H9 (cell line): Measurements from ENCODE around the gene PPM1J. TPM values are rescaled to one million over a fixed set of nuclear protein-coding genes. Genes with fewer than 3 reads are reported as not detected.

Experiments used
- DNase-seq: peaks from one replicate; pipeline ENCODE4 v3.0.0-alpha.2; 2017
- H2AFZ ChIP-seq: one replicate; pipeline ENCODE4 v1.6.1; 2013; ENCODE audit warnings: mild to moderate bottlenecking, low read length, control low read depth, moderate library complexity
- H2AK5ac ChIP-seq: 2 replicates; pipeline ENCODE4 v1.6.1; 2013; ENCODE audit warnings: low read length, control low read depth, mixed read lengths; ENCODE audit not compliant: insufficient read length
- H2BK120ac ChIP-seq: one replicate; pipeline ENCODE4 v1.6.1; 2013; ENCODE audit warnings: low read depth, mild to moderate bottlenecking, low read length, control low read depth, inconsistent platforms; ENCODE audit not compliant: poor library complexity, severe bottlenecking
- H2BK12ac ChIP-seq: 2 replicates; pipeline ENCODE4 v1.6.1; 2013; ENCODE audit warnings: low read length, control low read depth, mixed read lengths, low read depth; ENCODE audit not compliant: insufficient read length
- H2BK15ac ChIP-seq: 2 replicates; pipeline ENCODE4 v1.6.1; 2013; ENCODE audit warnings: low read depth, low read length, control low read depth
- H2BK20ac ChIP-seq: one replicate; pipeline ENCODE4 v1.6.1; 2013; ENCODE audit warnings: low read depth, mild to moderate bottlenecking, low read length, control low read depth, inconsistent platforms; ENCODE audit not compliant: poor library complexity, severe bottlenecking
- H2BK5ac ChIP-seq: 2 replicates; pipeline ENCODE4 v1.6.1; 2013; ENCODE audit warnings: low read length, control low read depth, mixed read lengths; ENCODE audit not compliant: insufficient read length
- H3K14ac ChIP-seq: 2 replicates; pipeline ENCODE4 v1.6.1; 2013; ENCODE audit warnings: low read length, control low read depth; ENCODE audit not compliant: insufficient read depth
- H3K18ac ChIP-seq: 2 replicates; pipeline ENCODE4 v1.6.1; 2013; ENCODE audit warnings: low read depth, mild to moderate bottlenecking, mixed read lengths, low read length, control low read depth; ENCODE audit not compliant: insufficient read length
- H3K23ac ChIP-seq: 2 replicates; pipeline ENCODE4 v1.6.1; 2013; ENCODE audit warnings: low read length, control low read depth, mixed read lengths, low read depth; ENCODE audit not compliant: insufficient read length
- H3K23me2 ChIP-seq: 2 replicates; pipeline ENCODE4 v1.6.1; 2013; ENCODE audit warnings: low read depth, mild to moderate bottlenecking, mixed read lengths, low read length, control low read depth; ENCODE audit not compliant: insufficient read length, poor library complexity, severe bottlenecking
- H3K27ac ChIP-seq: 2 replicates; pipeline ENCODE4 v1.5.1; 2013; ENCODE audit warnings: low read length, control low read depth, mixed read lengths, low read depth; ENCODE audit not compliant: insufficient read length
- H3K27me3 ChIP-seq: 2 replicates; pipeline ENCODE4 v1.6.1; 2013; ENCODE audit warnings: low read length, control low read depth, inconsistent platforms; ENCODE audit not compliant: insufficient read depth
- H3K4ac ChIP-seq: 2 replicates; pipeline ENCODE4 v1.6.1; 2013; ENCODE audit warnings: low read depth, mild to moderate bottlenecking, control low read depth, inconsistent platforms, low read length, moderate library complexity
- H3K4me1 ChIP-seq: 2 replicates; pipeline ENCODE4 v1.6.1; 2013; ENCODE audit warnings: low read length, control low read depth, inconsistent platforms; ENCODE audit not compliant: insufficient read depth
- H3K4me2 ChIP-seq: 2 replicates; pipeline ENCODE4 v1.6.1; 2013; ENCODE audit warnings: low read length, control low read depth, mixed read lengths; ENCODE audit not compliant: insufficient read length, insufficient read depth
- H3K56ac ChIP-seq: 2 replicates; pipeline ENCODE4 v1.6.1; 2013; ENCODE audit warnings: low read depth, mild to moderate bottlenecking, mixed read lengths, low read length, control low read depth; ENCODE audit not compliant: insufficient read length
- H3K79me1 ChIP-seq: 2 replicates; pipeline ENCODE4 v1.6.1; 2013; ENCODE audit warnings: low read depth, mild to moderate bottlenecking, moderate library complexity, low read length, control low read depth, inconsistent platforms; ENCODE audit not compliant: insufficient read depth, poor library complexity, severe bottlenecking
- H3K79me2 ChIP-seq: 2 replicates; pipeline ENCODE4 v1.6.1; 2013; ENCODE audit warnings: low read length, control low read depth, inconsistent platforms; ENCODE audit not compliant: insufficient read depth
- H3K9ac ChIP-seq: 2 replicates; pipeline ENCODE4 v1.6.1; 2013; ENCODE audit warnings: low read length, control low read depth, mixed read lengths; ENCODE audit not compliant: insufficient read length; ENCODE audit errors: extremely low read depth
- H3K9me3 ChIP-seq: one replicate; pipeline ENCODE4 v1.6.1; 2013; ENCODE audit warnings: low read depth, low read length, inconsistent platforms; ENCODE audit not compliant: control insufficient read depth
- H3T11ph ChIP-seq: one replicate; pipeline ENCODE4 v1.6.1; 2013; ENCODE audit warnings: mild to moderate bottlenecking, low read length, control low read depth, inconsistent platforms
- H4K20me1 ChIP-seq: one replicate; pipeline ENCODE4 v1.6.1; 2013; ENCODE audit not compliant: control insufficient read depth, insufficient read length, insufficient read depth
- H4K5ac ChIP-seq: 2 replicates; pipeline ENCODE4 v1.6.1; 2013; ENCODE audit warnings: low read depth, mild to moderate bottlenecking, mixed read lengths, low read length, control low read depth; ENCODE audit not compliant: insufficient read length
- H4K8ac ChIP-seq: replicated peaks from 2 replicates; pipeline ENCODE4 v1.6.1; 2013; ENCODE audit warnings: low read length, control low read depth, mixed read lengths, low read depth; ENCODE audit not compliant: insufficient read length
- H4K91ac ChIP-seq: 2 replicates; pipeline ENCODE4 v1.6.1; 2013; ENCODE audit warnings: low read depth, mild to moderate bottlenecking, moderate library complexity, mixed read lengths, low read length, control low read depth; ENCODE audit not compliant: insufficient read length
- H3K27ac Mint-ChIP-seq, 3 experiments: 2 replicates in 2 of 3; 3 replicates in 1 of 3; pipeline ENCODE4 v1.8.0; 2020 to 2021; ENCODE audit warnings: mixed read lengths in 3 of 3, mild to moderate bottlenecking in 1 of 3, moderate library complexity in 1 of 3
- H3K27me3 Mint-ChIP-seq: 2 replicates; pipeline ENCODE4 v1.8.0; 2021; ENCODE audit warnings: low read depth, mild to moderate bottlenecking, moderate library complexity, mixed read lengths
- H3K36me3 Mint-ChIP-seq, 3 experiments: 2 replicates in 2 of 3; 3 replicates in 1 of 3; pipeline ENCODE4 v1.8.0; 2020 to 2021; ENCODE audit warnings: low read depth in 3 of 3, mixed read lengths in 3 of 3; ENCODE audit not compliant: insufficient read depth in 1 of 3
- H3K4me1 Mint-ChIP-seq, 2 experiments: 2 replicates each; pipeline ENCODE4 v1.8.0; 2020; ENCODE audit warnings: mixed read lengths in 2 of 2
- H3K4me3 Mint-ChIP-seq, 2 experiments: 2 replicates in 1 of 2; 3 replicates in 1 of 2; pipeline ENCODE4 v1.8.0; 2020 to 2021; ENCODE audit warnings: mild to moderate bottlenecking in 2 of 2, mixed read lengths in 2 of 2, moderate library complexity in 1 of 2
- H3K9me3 Mint-ChIP-seq, 2 experiments: 2 replicates in 1 of 2; 3 replicates in 1 of 2; pipeline ENCODE4 v1.8.0; 2020; ENCODE audit warnings: mild to moderate bottlenecking in 2 of 2, mixed read lengths in 2 of 2, moderate library complexity in 1 of 2
- WGBS: extraction: QIAGEN DNeasy Blood & Tissue Kit; methylation state at CpG from one replicate; pipeline ENCODE4 v1.1.7; 2013; ENCODE audit warnings: missing lambda C conversion rate, low lambda C conversion rate, mixed read lengths; ENCODE audit not compliant: insufficient read length; ENCODE audit errors: extremely low coverage; 5-methylcytosine and 5-hydroxymethylcytosine counted together
- total RNA-seq: library from RNA; stranded (reverse); gene quantifications from 2 replicates; pipeline ENCODE4 v1.2.1, GENCODE V29; 2021
- TF ChIP-seq, protein P1 (sequence below): fragments of 200-600 bp; sonication (generic); conservative IDR thresholded peaks from 3 replicates; pipeline ENCODE4 v1.8.0; 2021; ENCODE audit warnings: antibody characterized with exemption, mild to moderate bottlenecking

The PPM1J gene
- total RNA-seq, 1 experiment from 2014 or later: 12.7 TPM

DNA sequence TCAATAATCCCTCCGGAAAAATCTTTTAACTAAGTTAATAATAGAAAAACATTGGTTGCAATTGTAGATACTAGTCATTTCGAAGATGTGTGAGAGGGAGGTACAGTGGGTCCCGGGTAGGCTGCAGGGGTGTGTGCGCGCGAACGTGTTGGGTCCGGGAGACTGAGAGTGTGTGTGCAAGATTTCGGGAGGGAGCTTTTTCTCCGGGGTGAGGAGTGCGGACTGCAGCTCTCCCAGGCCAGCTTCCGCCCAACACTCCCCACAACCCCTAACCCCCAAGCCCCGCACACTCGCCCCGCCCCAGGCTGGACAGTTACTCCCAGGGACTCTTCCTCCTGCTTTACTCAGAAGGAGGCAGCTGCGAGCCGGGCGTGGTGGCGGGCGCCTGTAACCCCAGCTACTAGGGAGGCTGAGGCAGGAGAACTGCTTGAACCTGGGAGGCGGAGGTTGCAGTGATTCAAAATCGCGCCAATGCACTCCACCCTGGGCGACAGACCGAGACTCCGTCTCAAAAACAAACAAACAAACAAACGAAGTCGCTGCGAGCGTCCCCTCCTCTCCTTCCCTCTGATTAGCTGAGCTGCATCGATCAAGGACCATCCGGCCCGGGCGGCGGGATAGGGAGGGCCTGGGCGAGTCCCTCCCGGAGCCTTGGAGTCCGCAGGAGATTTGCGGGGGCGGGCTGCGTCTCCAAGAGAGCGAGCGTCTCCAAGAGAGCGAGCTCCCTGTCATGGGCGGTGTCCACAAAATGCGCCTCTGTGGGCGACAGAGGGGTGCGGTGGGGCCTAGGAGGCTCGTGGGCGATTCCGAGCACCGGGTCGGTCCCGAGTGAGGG lies 28.3 kb upstream of the PPM1J start:
- H3K56ac ChIP-seq: no peak overlapping the region
- H2BK12ac ChIP-seq: no peak overlapping the region
- H3K4ac ChIP-seq: no peak overlapping the region
- no peak overlapping the region for H2AK5ac ChIP-seq
- no peaks in the 10 kb centered on the region for H3K79me2 ChIP-seq
- DNase-seq: peak; percentile 65
- Mint-ChIP-seq H3K9me3 (peaks cover 1 to 8% of the 10 kb centered on the region in 2 experiments; a peak in 3 of 5 replicates), H3K27me3 (peaks cover 58% of the 10 kb centered on the region), H3K27ac (no peak overlapping the region), H3K4me3 (peak overlapping the region; percentile 30 to 57), H3K4me1 (peaks cover 4 to 6% of the 10 kb centered on the region in 2 experiments; a peak in 2 of 4 replicates), H3K36me3 (peaks cover 0 to 7% (median 0%) of the 10 kb centered on the region in 3 experiments; a peak in 1 of 7 replicates)
- H4K91ac ChIP-seq: no peak overlapping the region
- H2AFZ ChIP-seq: no peak overlapping the region
- H3K27me3 ChIP-seq: peaks cover 13% of the 10 kb centered on the region; the same call in 1 of the 2 replicates
- H4K20me1 ChIP-seq: no peaks in the 10 kb centered on the region
- no peak overlapping the region for H3T11ph ChIP-seq
- no CpG with 5 or more reads among the region's 54 CpGs for WGBS
- H2BK20ac ChIP-seq: no peak overlapping the region
- peak overlapping the region; percentile 38; the same call in 1 of the 2 replicates for H3K14ac ChIP-seq
- TF ChIP-seq, protein P1, sequence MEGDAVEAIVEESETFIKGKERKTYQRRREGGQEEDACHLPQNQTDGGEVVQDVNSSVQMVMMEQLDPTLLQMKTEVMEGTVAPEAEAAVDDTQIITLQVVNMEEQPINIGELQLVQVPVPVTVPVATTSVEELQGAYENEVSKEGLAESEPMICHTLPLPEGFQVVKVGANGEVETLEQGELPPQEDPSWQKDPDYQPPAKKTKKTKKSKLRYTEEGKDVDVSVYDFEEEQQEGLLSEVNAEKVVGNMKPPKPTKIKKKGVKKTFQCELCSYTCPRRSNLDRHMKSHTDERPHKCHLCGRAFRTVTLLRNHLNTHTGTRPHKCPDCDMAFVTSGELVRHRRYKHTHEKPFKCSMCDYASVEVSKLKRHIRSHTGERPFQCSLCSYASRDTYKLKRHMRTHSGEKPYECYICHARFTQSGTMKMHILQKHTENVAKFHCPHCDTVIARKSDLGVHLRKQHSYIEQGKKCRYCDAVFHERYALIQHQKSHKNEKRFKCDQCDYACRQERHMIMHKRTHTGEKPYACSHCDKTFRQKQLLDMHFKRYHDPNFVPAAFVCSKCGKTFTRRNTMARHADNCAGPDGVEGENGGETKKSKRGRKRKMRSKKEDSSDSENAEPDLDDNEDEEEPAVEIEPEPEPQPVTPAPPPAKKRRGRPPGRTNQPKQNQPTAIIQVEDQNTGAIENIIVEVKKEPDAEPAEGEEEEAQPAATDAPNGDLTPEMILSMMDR: no peak
- H4K5ac ChIP-seq: no peak overlapping the region
- no peak overlapping the region for H2BK120ac ChIP-seq
- H3K23me2 ChIP-seq: peaks cover 8% of the 10 kb centered on the region
- H3K9ac ChIP-seq: no peak overlapping the region
- no peak overlapping the region for H3K27ac ChIP-seq
- H3K79me1 ChIP-seq: no peaks in the 10 kb centered on the region
- no peak overlapping the region for H3K18ac ChIP-seq
- H3K4me1 ChIP-seq: no peaks in the 10 kb centered on the region
- H3K4me2 ChIP-seq: peak overlapping the region; percentile 52
- no peak overlapping the region for H2BK15ac ChIP-seq
- H3K9me3 ChIP-seq: no peaks in the 10 kb centered on the region
- H3K23ac ChIP-seq: no peak overlapping the region
- H4K8ac ChIP-seq: no peak overlapping the region
- no peak overlapping the region for H2BK5ac ChIP-seq
